Spinal cord (tissue), 10 donors: ENCODE data around the gene NLRP10. TPM values are rescaled to one million over a fixed set of nuclear protein-coding genes. Genes with fewer than 3 reads are reported as not detected.
A peak's percentile ranks its signal among the peaks of the same experiment; 100 is the strongest.

ENCODE experiments used
- DNase-seq, 6 donors: peaks; one replicate each; pipeline versions ENCODE4 v3.0.0 to v3.0.0-alpha.2; 2013 to 2015; ENCODE audit warnings: low spot score in 6 of 6, low read depth in 4 of 6
- H3K27ac ChIP-seq: one replicate; pipeline ENCODE4 v1.5.1; 2013; ENCODE audit warnings: low read depth, low read length, control low read depth
- H3K27me3 ChIP-seq: one replicate; pipeline ENCODE4 v1.6.1; 2013; ENCODE audit warnings: low read length; ENCODE audit not compliant: control insufficient read depth, insufficient read depth
- H3K36me3 ChIP-seq: one replicate; pipeline ENCODE4 v1.6.1; 2013; ENCODE audit warnings: low read length; ENCODE audit not compliant: control insufficient read depth, insufficient read depth
- H3K4me1 ChIP-seq: one replicate; pipeline ENCODE4 v1.6.1; 2013; ENCODE audit warnings: low read length; ENCODE audit not compliant: control insufficient read depth, insufficient read depth
- H3K4me3 ChIP-seq: one replicate; pipeline ENCODE4 v1.5.1; 2013; ENCODE audit warnings: low read depth, low read length, control low read depth
- H3K9me3 ChIP-seq: one replicate; pipeline ENCODE4 v1.6.1; 2013; ENCODE audit warnings: low read length; ENCODE audit not compliant: control insufficient read depth, insufficient read depth
- WGBS: methylation state at CpG from one replicate; pipeline ENCODE4 v1.1.5; 2013; ENCODE audit warnings: missing lambda C conversion rate; ENCODE audit not compliant: insufficient coverage; 5-methylcytosine and 5-hydroxymethylcytosine counted together
- polyA plus RNA-seq, 2 donors: library from polyadenylated mRNA; unstranded; fragments of 120-200 nt; gene quantifications; one replicate each; pipeline ENCODE4 v1.2.1, GENCODE V29; 2013; ENCODE audit not compliant: insufficient read length in 2 of 2
- total RNA-seq, 2 donors: library from RNA; depleted of rRNA in 1 of 2; stranded (reverse); fragments of 120-200 nt in 1 of 2; fragments of >200 nt in 1 of 2; gene quantifications; one replicate each; pipeline versions ENCODE4 v1.2.3 to v1.2.4, GENCODE V29; 2013 to 2014
- donor health status: healthy.

Gene NLRP10
- total and polyA plus RNA-seq, 4 donors = not detected

- Histone ChIP-seq H3K4me3 (no peak overlapping the region), H3K27ac (no peak overlapping the region), H3K36me3 (no peaks in the 10 kb centered on the region), H3K9me3 (no peaks in the 10 kb centered on the region), H3K4me1 (peaks cover 3% of the 10 kb centered on the region), H3K27me3 (no peaks in the 10 kb centered on the region)
- peak in 1 of 6 donors; percentile 12 for DNase-seq
- no CpG with 5 or more reads among the region's 1 CpG for WGBS
These were observed 16.4 kb upstream of the NLRP10 start for GRCh38 chr11:7981619-7982157.

DNA sequence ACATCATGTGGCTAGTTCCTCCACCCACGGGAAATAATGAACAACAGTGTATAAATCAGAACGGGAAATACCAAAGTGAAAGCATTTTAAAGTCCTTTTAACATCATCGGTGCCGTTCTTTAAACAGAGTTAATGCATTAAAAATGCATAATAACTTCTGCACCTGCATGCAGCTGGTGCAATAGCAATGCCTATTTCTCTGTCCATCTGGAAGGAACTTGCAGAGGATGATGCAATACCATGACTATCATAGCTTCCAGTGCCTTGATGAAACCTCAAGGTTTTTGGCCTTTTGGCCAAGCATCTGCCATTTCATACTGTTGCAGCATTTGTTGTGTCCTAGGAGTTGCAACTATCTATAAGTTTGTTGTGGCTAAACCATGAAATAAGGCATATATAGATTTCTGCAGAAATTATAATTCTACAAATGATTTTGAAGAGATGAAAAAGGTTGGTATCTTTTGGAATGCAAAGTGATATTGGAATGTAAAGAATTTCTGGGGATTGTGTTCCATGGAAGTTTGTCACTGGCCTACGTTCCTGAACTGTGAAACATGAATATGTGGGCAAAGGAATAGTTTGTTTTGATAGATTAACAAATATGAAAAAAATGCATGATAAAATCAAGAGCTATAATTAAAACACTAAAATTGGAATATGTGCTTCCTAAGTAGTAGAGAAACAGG, 12.1 kb upstream of the NLRP10 start:
- H3K9me3 ChIP-seq = no peaks in the 10 kb centered on the region
- no peaks in the 10 kb centered on the region for H3K27me3 ChIP-seq
- 96% methylated on average over 3 of the region's 5 CpGs for WGBS
- DNase-seq = no peak
- H3K27ac ChIP-seq = no peak overlapping the region
- H3K36me3 ChIP-seq = no peaks in the 10 kb centered on the region
- no peak overlapping the region for H3K4me3 ChIP-seq
- H3K4me1 ChIP-seq = no peaks in the 10 kb centered on the region

DNA sequence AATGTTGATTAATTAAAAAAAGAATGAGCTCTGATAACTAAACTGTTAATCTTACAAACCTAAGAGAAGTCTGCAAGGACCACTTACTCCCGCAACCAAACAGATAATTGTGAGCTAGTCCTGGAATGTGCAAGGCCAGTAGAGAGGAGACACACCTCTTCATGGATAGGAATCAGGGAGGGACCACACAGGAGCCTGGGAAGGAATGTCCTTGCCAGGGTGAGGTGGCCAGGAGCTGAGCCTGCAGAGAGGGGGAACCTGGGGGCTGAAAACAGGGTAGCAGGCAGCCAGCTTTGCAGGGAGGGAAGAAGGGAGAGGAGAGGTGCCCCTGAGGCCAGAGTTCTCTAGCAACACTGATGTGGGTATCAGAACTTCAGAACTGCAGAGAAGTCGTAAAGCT, 9.4 kb upstream of the NLRP10 start:
- Histone ChIP-seq H3K9me3 (no peaks in the 10 kb centered on the region), H3K27ac (no peak overlapping the region), H3K4me1 (no peaks in the 10 kb centered on the region), H3K4me3 (no peak overlapping the region), H3K27me3 (no peaks in the 10 kb centered on the region), H3K36me3 (no peaks in the 10 kb centered on the region)
- WGBS = 100% methylated on average over 1 of the region's 2 CpGs
- no peak for DNase-seq

DNA sequence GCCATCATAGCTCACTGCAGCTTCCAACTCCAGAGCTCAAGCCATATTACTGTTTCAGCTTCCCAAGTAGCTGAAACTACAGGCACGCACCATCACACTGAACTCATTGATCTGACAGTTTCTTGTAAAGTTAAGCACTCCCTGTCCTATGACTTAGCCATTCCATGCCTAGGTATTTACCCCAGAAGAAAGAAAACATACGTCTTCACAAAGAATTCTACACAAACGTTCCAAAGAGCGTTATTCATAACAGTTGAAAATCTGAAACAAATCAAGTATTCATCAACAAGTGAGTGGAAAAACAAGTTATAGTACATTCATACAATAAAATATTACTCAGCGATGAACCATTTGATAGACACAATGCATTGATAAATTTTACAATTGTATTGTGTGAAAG, 7.8 kb upstream of the NLRP10 start:
- H3K36me3 ChIP-seq = no peaks in the 10 kb centered on the region
- no peak for DNase-seq
- H3K27ac ChIP-seq = no peak overlapping the region
- no peaks in the 10 kb centered on the region for H3K27me3 ChIP-seq
- no peaks in the 10 kb centered on the region for H3K9me3 ChIP-seq
- H3K4me1 ChIP-seq = no peaks in the 10 kb centered on the region
- WGBS = 90% methylated on average over 1 of the region's 5 CpGs
- H3K4me3 ChIP-seq = no peak overlapping the region

DNA sequence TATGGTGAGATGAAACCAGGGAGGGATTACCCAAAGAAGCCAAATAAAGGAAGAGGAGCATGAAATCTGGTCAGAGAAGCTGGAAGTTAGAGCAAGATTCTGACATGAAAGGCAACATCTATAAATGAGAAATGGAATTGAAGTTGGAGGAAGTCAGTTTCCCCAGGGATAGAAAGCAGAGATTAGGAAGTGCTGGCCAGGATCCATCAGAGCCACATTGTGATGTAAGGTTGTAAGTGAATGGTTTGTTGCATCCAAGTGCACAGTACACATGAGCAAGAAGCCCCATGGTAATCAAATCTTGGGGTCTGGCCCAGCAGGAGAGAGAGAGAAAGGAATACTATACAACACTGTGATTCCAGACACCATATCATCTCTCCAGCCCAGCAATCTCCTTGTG, 6.6 kb upstream of the NLRP10 start:
- H3K4me1 ChIP-seq = no peaks in the 10 kb centered on the region
- peaks cover 2% of the 10 kb centered on the region for H3K27me3 ChIP-seq

DNA sequence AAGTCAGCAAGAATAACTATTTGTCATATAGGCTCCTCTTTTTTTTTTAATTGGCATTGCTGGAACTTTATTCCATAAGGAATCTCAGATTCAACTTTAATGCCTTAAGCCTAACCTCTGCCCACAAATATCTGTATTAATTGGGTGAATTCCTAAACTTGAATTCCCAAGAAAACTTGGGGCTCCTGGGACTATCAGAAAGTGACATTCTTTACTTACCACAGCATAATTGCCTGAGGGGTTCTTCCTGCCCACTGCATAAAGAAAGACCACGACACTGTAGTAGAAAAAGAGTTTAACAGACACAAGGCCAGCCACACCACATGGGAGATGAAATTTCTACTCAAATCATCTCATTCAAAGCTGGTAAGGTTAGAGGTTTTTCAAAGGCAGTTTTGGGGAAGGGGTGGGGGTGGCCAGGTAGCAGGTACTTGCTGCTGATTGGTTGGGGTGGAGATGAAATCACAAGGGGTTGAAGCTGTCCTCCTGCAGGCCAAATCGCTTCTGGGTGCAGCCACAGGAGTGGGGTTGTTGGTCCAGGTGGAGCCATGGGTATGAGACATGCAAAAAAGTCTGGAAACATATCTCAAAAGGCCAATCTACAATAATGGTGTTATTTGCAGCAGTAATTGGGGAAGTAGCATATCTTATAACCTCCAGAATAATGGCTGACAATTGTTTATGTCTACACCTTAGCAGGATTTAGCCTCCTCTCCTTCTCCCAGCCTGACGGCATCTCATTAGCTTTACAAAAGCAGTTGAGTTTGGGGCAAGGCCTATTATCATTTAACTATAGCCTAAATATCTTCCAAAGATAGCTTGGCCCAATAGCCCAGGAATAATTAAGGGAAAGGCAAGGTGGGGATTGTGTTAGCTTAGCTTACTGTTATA, 4.8 kb upstream of the NLRP10 start:
- no peak overlapping the region for H3K27ac ChIP-seq
- no peak overlapping the region for H3K4me3 ChIP-seq
- H3K4me1 ChIP-seq = no peaks in the 10 kb centered on the region
- DNase-seq = no peak
- WGBS = no CpG with 5 or more reads among the region's 3 CpGs
- H3K9me3 ChIP-seq = no peaks in the 10 kb centered on the region
- H3K27me3 ChIP-seq = peaks cover 2% of the 10 kb centered on the region
- no peaks in the 10 kb centered on the region for H3K36me3 ChIP-seq

More for the DNA sequence above, 6.6 kb upstream of the NLRP10 start:
- DNase-seq = no peak
- Histone ChIP-seq H3K4me3 (no peak overlapping the region), H3K27ac (no peak overlapping the region), H3K9me3 (no peaks in the 10 kb centered on the region), H3K36me3 (no peaks in the 10 kb centered on the region)

DNA sequence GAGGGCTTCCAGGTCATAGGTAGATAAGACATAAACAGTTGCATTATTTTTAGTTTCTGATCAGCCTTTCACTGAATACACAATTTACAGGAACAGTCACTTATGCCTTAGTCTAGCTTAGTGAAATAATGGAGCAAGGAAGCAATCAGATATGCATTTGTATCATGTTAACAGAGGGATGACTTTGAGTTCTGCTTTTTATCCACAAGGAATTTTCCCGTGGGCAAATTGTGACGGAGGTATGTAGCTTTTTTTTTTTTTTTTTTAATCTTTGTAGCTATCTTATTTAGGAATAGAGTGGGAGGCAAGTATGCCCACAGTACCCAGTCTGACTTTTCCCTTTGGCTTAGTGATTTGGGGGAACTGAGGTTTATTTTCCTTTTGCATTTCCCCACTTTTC, 3.4 kb upstream of the NLRP10 start:
- DNase-seq = no peak
- H3K4me1 ChIP-seq = no peaks in the 10 kb centered on the region
- no CpG with 5 or more reads among the region's 2 CpGs for WGBS

GRCh38 chr11:7967826-7968225, 2.6 kb upstream of the NLRP10 start:
- peaks cover 2% of the 10 kb centered on the region for H3K27me3 ChIP-seq
- no peaks in the 10 kb centered on the region for H3K4me1 ChIP-seq
- no peaks in the 10 kb centered on the region for H3K36me3 ChIP-seq
- H3K4me3 ChIP-seq = no peak overlapping the region
- no peak for DNase-seq
- no peaks in the 10 kb centered on the region for H3K9me3 ChIP-seq
- no peak overlapping the region for H3K27ac ChIP-seq

More for the DNA sequence above, 3.4 kb upstream of the NLRP10 start:
- no peaks in the 10 kb centered on the region for H3K36me3 ChIP-seq
- peaks cover 2% of the 10 kb centered on the region for H3K27me3 ChIP-seq
- H3K9me3 ChIP-seq = no peaks in the 10 kb centered on the region
- H3K4me3 ChIP-seq = no peak overlapping the region
- no peak overlapping the region for H3K27ac ChIP-seq

DNA sequence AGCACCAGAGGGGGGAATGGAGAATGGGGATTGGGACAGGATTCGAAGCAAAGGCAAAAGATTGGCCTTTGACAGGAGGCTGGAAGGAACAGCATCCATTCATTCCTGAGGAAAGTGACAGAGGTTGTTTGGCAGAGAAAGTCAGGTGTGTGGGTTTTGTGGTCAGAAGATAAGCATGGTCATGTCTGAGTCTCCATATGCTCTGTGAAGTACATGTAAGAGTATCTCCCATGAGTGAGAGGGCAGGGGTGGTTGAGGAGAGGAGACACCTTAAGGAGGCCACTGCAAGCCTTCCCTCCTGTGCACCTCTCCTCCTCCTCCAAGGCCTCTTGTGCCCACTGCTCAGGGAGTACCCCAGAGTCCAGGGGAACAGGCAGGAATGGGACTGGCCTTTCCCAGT, 1.9 kb upstream of the NLRP10 start:
- WGBS = 58% methylated on average over 1 of the region's 1 CpG
- Histone ChIP-seq H3K4me1 (no peaks in the 10 kb centered on the region), H3K4me3 (no peak overlapping the region), H3K27ac (no peak overlapping the region), H3K9me3 (no peaks in the 10 kb centered on the region), H3K27me3 (peaks cover 2% of the 10 kb centered on the region), H3K36me3 (no peaks in the 10 kb centered on the region)
- DNase-seq = no peak

- Histone ChIP-seq H3K27ac (no peak overlapping the region), H3K4me1 (no peaks in the 10 kb centered on the region), H3K36me3 (no peaks in the 10 kb centered on the region), H3K27me3 (peaks cover 2% of the 10 kb centered on the region), H3K4me3 (no peak overlapping the region), H3K9me3 (no peaks in the 10 kb centered on the region)
- DNase-seq = no peak
These were observed 374 bp downstream of the NLRP10 start for GRCh38 chr11:7964873-7965272.
